Gastroesophageal sphincter (tissue), 3 donors: ENCODE results near the gene DAP.

ENCODE experiments used
- CTCF ChIP-seq, 4 experiments: fragments of 200-600 bp in 2 of 4; fragments of 450-650 bp in 2 of 4; sonication (generic) in 1 of 4; IDR thresholded peaks; one replicate each; pipeline ENCODE4 v1.5.1; 2017 to 2019; ENCODE audit warnings: antibody characterized with exemption in 4 of 4, mild to moderate bottlenecking in 2 of 4, moderate library complexity in 2 of 4
- EP300 ChIP-seq: sonication (generic); formaldehyde crosslinking; IDR thresholded peaks from one replicate; pipeline ENCODE4 v1.6.1; 2017; ENCODE audit warnings: antibody characterized with exemption, mild to moderate bottlenecking
- POLR2A ChIP-seq, 2 donors: fragments of 450-650 bp; IDR thresholded peaks; one replicate each; pipeline ENCODE4 v1.6.1; 2017; ENCODE audit warnings: antibody characterized with exemption in 2 of 2, mild to moderate bottlenecking in 2 of 2, moderate library complexity in 1 of 2
- POLR2AphosphoS5 ChIP-seq: sonication (generic); formaldehyde crosslinking; IDR thresholded peaks from one replicate; pipeline ENCODE4 v1.6.1; 2017; ENCODE audit warnings: antibody characterized with exemption

- TF ChIP-seq CTCF (IDR thresholded peaks at IDR 0.05) (no peak), POLR2A (IDR thresholded peaks at IDR 0.05) (no peak), EP300 (no peak), POLR2AphosphoS5 (no peak)
Measured at GRCh38 chr5:10734037-10734709, 26.9 kb downstream of the DAP start.
